SK-N-SH treated with all-trans-retinoic acid at 6 μM for 48 hours (cell line): ENCODE data around the gene MAPRE2.
A peak's percentile ranks its signal among the peaks of the same experiment; 100 is the strongest.

ENCODE experiments used
- ATAC-seq: fragments of 200-7000 bp; cut with Tn5 transposase; 3 replicates; pipeline ENCODE4 v1.9.1; 2020; ENCODE audit warnings: mild to moderate bottlenecking, moderate library complexity
- ARNTL ChIP-seq: fragments of 450-650 bp; formaldehyde crosslinking; IDR thresholded peaks from 2 replicates; pipeline ENCODE4 v1.5.0; 2020; ENCODE audit warnings: low read depth, mild to moderate bottlenecking, moderate library complexity, borderline replicate concordance
- BACH2 ChIP-seq: fragments of 250-450 bp; sonication (Bioruptor Pico); IDR thresholded peaks from 2 replicates; pipeline ENCODE4 v1.9.0; 2021; ENCODE audit warnings: mild to moderate bottlenecking, borderline replicate concordance
- CREB5 ChIP-seq: fragments of 250-450 bp; sonication (Bioruptor Pico); IDR thresholded peaks from 2 replicates; pipeline ENCODE4 v1.5.1; 2020; ENCODE audit warnings: low read depth, mild to moderate bottlenecking, moderate library complexity
- CSDC2 ChIP-seq: fragments of 250-450 bp; sonication (Bioruptor Pico); IDR thresholded peaks from 2 replicates; pipeline ENCODE4 v1.5.0; 2020; ENCODE audit warnings: mild to moderate bottlenecking, moderate library complexity
- CSRNP3 ChIP-seq: fragments of 250-450 bp; sonication (Bioruptor Pico); IDR thresholded peaks from 2 replicates; pipeline ENCODE4 v1.5.1; 2021; ENCODE audit warnings: mild to moderate bottlenecking, moderate library complexity
- ESRRG ChIP-seq: fragments of 250-450 bp; sonication (Bioruptor Pico); IDR thresholded peaks from 2 replicates; pipeline ENCODE4 v1.6.1; 2021; ENCODE audit warnings: mild to moderate bottlenecking
- ISL1 ChIP-seq: fragments of 250-450 bp; sonication (Bioruptor Pico); IDR thresholded peaks from 2 replicates; pipeline ENCODE4 v2.1.2; 2022; ENCODE audit warnings: mild to moderate bottlenecking, moderate library complexity
- OSR1 ChIP-seq: fragments of 250-450 bp; sonication (Bioruptor Pico); IDR thresholded peaks from 2 replicates; pipeline ENCODE4 v1.8.0; 2022; ENCODE audit warnings: moderate library complexity, mild to moderate bottlenecking, inconsistent platforms
- PATZ1 ChIP-seq: fragments of 250-450 bp; sonication (Bioruptor Pico); IDR thresholded peaks from 2 replicates; pipeline ENCODE4 v1.8.0; 2020; ENCODE audit warnings: mild to moderate bottlenecking, moderate library complexity, borderline replicate concordance
- PPARA ChIP-seq: fragments of 250-450 bp; sonication (Bioruptor Pico); IDR thresholded peaks from 2 replicates; pipeline ENCODE4 v1.5.0; 2020; ENCODE audit warnings: mild to moderate bottlenecking, borderline replicate concordance
- RARB ChIP-seq: fragments of 250-450 bp; sonication (Bioruptor Pico); IDR thresholded peaks from 2 replicates; pipeline ENCODE4 v1.8.0; 2021; ENCODE audit warnings: mild to moderate bottlenecking, moderate library complexity
- SNAI2 ChIP-seq: fragments of 250-450 bp; sonication (Bioruptor Pico); IDR thresholded peaks from 2 replicates; pipeline ENCODE4 v1.5.0; 2020; ENCODE audit warnings: mild to moderate bottlenecking, moderate library complexity
- TCF4 ChIP-seq: fragments of 250-450 bp; sonication (Bioruptor Pico); IDR thresholded peaks from 2 replicates; pipeline ENCODE4 v1.8.0; 2021; ENCODE audit warnings: mild to moderate bottlenecking, moderate library complexity, borderline replicate concordance
- TOX ChIP-seq: fragments of 250-450 bp; sonication (Bioruptor Pico); IDR thresholded peaks from 2 replicates; pipeline ENCODE4 v1.8.0; 2021; ENCODE audit warnings: mild to moderate bottlenecking, moderate library complexity, borderline replicate concordance
- TSHZ2 ChIP-seq: fragments of 250-450 bp; sonication (Bioruptor Pico); IDR thresholded peaks from 2 replicates; pipeline ENCODE4 v1.5.0; 2020; ENCODE audit warnings: mild to moderate bottlenecking, moderate library complexity
- ZC3H10 ChIP-seq: fragments of 250-450 bp; sonication (Bioruptor Pico); IDR thresholded peaks from 2 replicates; pipeline ENCODE4 v1.5.1; 2021; ENCODE audit warnings: mild to moderate bottlenecking, moderate library complexity
- ZFP3 ChIP-seq: fragments of 250-450 bp; sonication (Bioruptor Pico); IDR thresholded peaks from 2 replicates; pipeline ENCODE4 v1.5.0; 2020; ENCODE audit warnings: mild to moderate bottlenecking, moderate library complexity
- ZFP30 ChIP-seq: fragments of 450-650 bp; formaldehyde crosslinking; IDR thresholded peaks from 2 replicates; pipeline ENCODE4 v1.5.0; 2022; ENCODE audit warnings: mild to moderate bottlenecking, moderate library complexity
- ZNF565 ChIP-seq: fragments of 450-650 bp; formaldehyde crosslinking; conservative IDR thresholded peaks from 2 replicates; pipeline ENCODE4 v1.5.0; 2020; ENCODE audit warnings: low read depth, mild to moderate bottlenecking, moderate library complexity
- ZNF70 ChIP-seq: fragments of 450-650 bp; formaldehyde crosslinking; IDR thresholded peaks from 2 replicates; pipeline ENCODE4 v1.5.0; 2020; ENCODE audit warnings: mild to moderate bottlenecking, moderate library complexity
- ZNF8 ChIP-seq: fragments of 450-650 bp; formaldehyde crosslinking; IDR thresholded peaks from 2 replicates; pipeline ENCODE4 v1.5.0; 2020; ENCODE audit warnings: mild to moderate bottlenecking, moderate library complexity

MAPRE2 gene

GRCh38 chr18:35074581-35074980 lies 33.4 kb downstream of the MAPRE2 start (continued):
- TF ChIP-seq CSRNP3 (no peak), PATZ1 (CRISPR knock-in tag) (no peak), ESRRG (CRISPR knock-in tag) (no peak), ISL1 (CRISPR knock-in tag) (no peak), BACH2 (CRISPR knock-in tag) (no peak), RARB (CRISPR knock-in tag) (no peak)

- TF ChIP-seq ZNF70 (CRISPR knock-in tag): no peak
These were observed 33.9 kb downstream of the MAPRE2 start for GRCh38 chr18:35075132-35075531.

GRCh38 chr18:35076135-35076924 lies 35.1 kb downstream of the MAPRE2 start:
- ATAC-seq: peak; percentile 84
- no peak for TF ChIP-seq ZNF8 (CRISPR knock-in tag)
- no peak for TF ChIP-seq ZNF565 (CRISPR knock-in tag)
- TF ChIP-seq OSR1 (CRISPR knock-in tag): no peak
- no peak for TF ChIP-seq ZFP3 (CRISPR knock-in tag)

More at GRCh38 chr18:35075132-35075531, 33.9 kb downstream of the MAPRE2 start:
- ATAC-seq: no peak

GRCh38 chr18:35077937-35078336 lies 36.7 kb downstream of the MAPRE2 start:
- TF ChIP-seq CREB5 (CRISPR knock-in tag): no peak
- TF ChIP-seq ZNF70 (CRISPR knock-in tag): no peak
- no peak for TF ChIP-seq ESRRG (CRISPR knock-in tag)
- TF ChIP-seq CSDC2: no peak
- TF ChIP-seq ZFP30 (CRISPR knock-in tag): no peak
- no peak for TF ChIP-seq OSR1 (CRISPR knock-in tag)
- no peak for TF ChIP-seq ZFP3 (CRISPR knock-in tag)
- TF ChIP-seq CSRNP3: no peak
- no peak for TF ChIP-seq ZNF8 (CRISPR knock-in tag)
- no peak for TF ChIP-seq ARNTL (CRISPR knock-in tag)
- TF ChIP-seq ISL1 (CRISPR knock-in tag): no peak
- no peak for TF ChIP-seq TOX (CRISPR knock-in tag)
- no peak for TF ChIP-seq ZNF565 (CRISPR knock-in tag)
- ATAC-seq: no peak

- ATAC-seq: no peak
- TF ChIP-seq ZC3H10 (CRISPR knock-in tag) (no peak), TCF4 (CRISPR knock-in tag) (no peak), TSHZ2 (CRISPR knock-in tag) (no peak), CSDC2 (no peak), PPARA (CRISPR knock-in tag) (no peak), ZFP3 (CRISPR knock-in tag) (no peak), SNAI2 (CRISPR knock-in tag) (no peak), ZFP30 (CRISPR knock-in tag) (no peak), TOX (CRISPR knock-in tag) (no peak), ZNF565 (CRISPR knock-in tag) (no peak), BACH2 (CRISPR knock-in tag) (no peak)
These were observed 38.8 kb downstream of the MAPRE2 start for GRCh38 chr18:35080058-35080457.
